IMR-90 (cell line): ENCODE results near the gene NDUFAF4. TPM values are rescaled to one million over a fixed set of nuclear protein-coding genes. Genes with fewer than 3 reads are reported as not detected.

ENCODE experiments used
- ATAC-seq: fragments of 200-7000 bp; cut with Tn5 transposase; 2 replicates; pipeline ENCODE4 v1.9.1; 2020; ENCODE audit warnings: low read depth, mild to moderate bottlenecking, moderate library complexity
- BruUV-seq: library from RNA; stranded (reverse); fragments of 400-500 nt; replicated peaks from 2 replicates; lab custom pipeline; 2021; lab: Mats Ljungman, UMichigan
- CTCF ChIA-PET: fragments of 300-600 bp; formaldehyde crosslinking; extraction: SDS; loops from one replicate; lab custom pipeline; 2021; ENCODE audit warnings: antibody characterized with exemption; lab: Yijun Ruan, JAX
- POLR2A ChIA-PET: fragments of 300-600 bp; sonication (Branson Sonifier 250); formaldehyde crosslinking; loops from one replicate; lab custom pipeline; 2022; ENCODE audit warnings: antibody characterized with exemption; ENCODE audit not compliant: unreplicated experiment; lab: Charles Lee
- DNase-seq: peaks from one replicate; pipeline ENCODE4 v3.0.0; 2013
- H2AFZ ChIP-seq: replicated peaks from 2 replicates; pipeline ENCODE3; 2013; ENCODE audit warnings: low read length, mild to moderate bottlenecking; ENCODE audit not compliant: poor library complexity
- H2AK5ac ChIP-seq: 2 replicates; pipeline ENCODE4 v1.6.1; 2013; ENCODE audit warnings: low read depth, low read length, inconsistent platforms
- H2AK9ac ChIP-seq: replicated peaks from 2 replicates; pipeline ENCODE3; 2013; ENCODE audit warnings: mild to moderate bottlenecking, low read depth, low read length, moderate library complexity; ENCODE audit not compliant: poor library complexity
- H2BK120ac ChIP-seq: 2 replicates; pipeline ENCODE4 v1.6.1; 2013; ENCODE audit warnings: low read depth, low read length, inconsistent platforms
- H2BK15ac ChIP-seq: 3 replicates; pipeline ENCODE4 v1.6.1; 2013; ENCODE audit warnings: low read depth, low read length, inconsistent platforms
- H2BK20ac ChIP-seq: 2 replicates; pipeline ENCODE4 v1.6.1; 2013; ENCODE audit warnings: low read depth, mild to moderate bottlenecking, inconsistent platforms, low read length, moderate library complexity
- H2BK5ac ChIP-seq: 2 replicates; pipeline ENCODE4 v1.6.1; 2013; ENCODE audit warnings: mild to moderate bottlenecking, low read depth, low read length, inconsistent platforms; ENCODE audit not compliant: poor library complexity, severe bottlenecking
- H3K14ac ChIP-seq: replicated peaks from 2 replicates; pipeline ENCODE4 v1.6.1; 2013; ENCODE audit warnings: low read depth, low read length, inconsistent platforms
- H3K18ac ChIP-seq: 2 replicates; pipeline ENCODE4 v1.6.1; 2013; ENCODE audit warnings: low read depth, low read length, control low read depth
- H3K23ac ChIP-seq: 2 replicates; pipeline ENCODE4 v1.6.1; 2013; ENCODE audit warnings: low read depth, low read length, inconsistent platforms
- H3K27ac ChIP-seq: 2 replicates; pipeline ENCODE4 v1.5.1; 2013; ENCODE audit warnings: mild to moderate bottlenecking, control low read depth, low read length; ENCODE audit not compliant: insufficient read depth
- H3K27me3 ChIP-seq: 2 replicates; pipeline ENCODE4 v1.6.1; 2013; ENCODE audit warnings: low read length; ENCODE audit not compliant: control insufficient read depth, insufficient read depth
- H3K36me3 ChIP-seq: 2 replicates; pipeline ENCODE4 v1.6.1; 2013; ENCODE audit warnings: low read length, mixed read lengths; ENCODE audit not compliant: control insufficient read depth, insufficient read depth
- H3K4ac ChIP-seq: 2 replicates; pipeline ENCODE4 v1.6.1; 2013; ENCODE audit warnings: low read depth, low read length, inconsistent platforms
- H3K4me1 ChIP-seq: 2 replicates; pipeline ENCODE4 v1.6.1; 2013; ENCODE audit warnings: low read length, mixed read lengths; ENCODE audit not compliant: control insufficient read depth, insufficient read depth
- H3K4me2 ChIP-seq: 2 replicates; pipeline ENCODE4 v1.6.1; 2013; ENCODE audit warnings: low read depth, mild to moderate bottlenecking, control low read depth, low read length, moderate library complexity
- H3K4me3 ChIP-seq: 2 replicates; pipeline ENCODE4 v1.5.1; 2013; ENCODE audit warnings: low read depth, mild to moderate bottlenecking, control low read depth, low read length, moderate library complexity; ENCODE audit not compliant: insufficient read depth
- H3K56ac ChIP-seq: 2 replicates; pipeline ENCODE4 v1.6.1; 2013; ENCODE audit warnings: low read length, inconsistent platforms; ENCODE audit not compliant: insufficient read depth; ENCODE audit errors: extremely low read depth
- H3K79me1 ChIP-seq, 2 experiments: 2 replicates each; pipeline ENCODE4 v1.6.1; 2013; ENCODE audit warnings: low read length in 2 of 2, inconsistent platforms in 1 of 2, low read depth in 1 of 2
- H3K9ac ChIP-seq: 2 replicates; pipeline ENCODE4 v1.6.1; 2013; ENCODE audit warnings: low read depth, low read length, control low read depth
- H3K9me1 ChIP-seq: 2 replicates; pipeline ENCODE4 v1.6.1; 2013; ENCODE audit warnings: low read length, inconsistent platforms; ENCODE audit not compliant: insufficient read depth
- H3K9me3 ChIP-seq: 2 replicates; pipeline ENCODE4 v1.6.1; 2013; ENCODE audit warnings: low read length; ENCODE audit not compliant: control insufficient read depth, insufficient read depth
- H4K20me1 ChIP-seq: 2 replicates; pipeline ENCODE4 v1.6.1; 2013; ENCODE audit warnings: low read length, inconsistent platforms; ENCODE audit not compliant: insufficient read depth
- H4K5ac ChIP-seq: 2 replicates; pipeline ENCODE4 v1.6.1; 2013; ENCODE audit warnings: mild to moderate bottlenecking, low read depth, low read length, control low read depth
- H4K8ac ChIP-seq, 2 experiments: 2 replicates each; pipeline ENCODE4 v1.6.1; 2013; ENCODE audit warnings: low read depth in 2 of 2, low read length in 2 of 2, control low read depth in 1 of 2, inconsistent platforms in 1 of 2
- H4K91ac ChIP-seq: 2 replicates; pipeline ENCODE4 v1.6.1; 2013; ENCODE audit warnings: low read depth, low read length, inconsistent platforms; ENCODE audit not compliant: insufficient read depth
- BHLHE40 ChIP-seq: fragments of 150-350 bp; IDR thresholded peaks from 2 replicates; pipeline ENCODE4 v1.6.1; 2016; ENCODE audit warnings: mild to moderate bottlenecking, low read depth, low read length
- CEBPB ChIP-seq: IDR thresholded peaks from 2 replicates; pipeline ENCODE4 v1.6.1; 2012; ENCODE audit warnings: low read depth, low read length, improper control_type of control experiment
- CHD1 ChIP-seq: IDR thresholded peaks from 2 replicates; pipeline ENCODE4 v1.6.1; 2012; ENCODE audit warnings: low read depth, low read length, improper control_type of control experiment
- CTCF ChIP-seq: conservative IDR thresholded peaks from 2 replicates; pipeline ENCODE4 v1.5.1; 2012; ENCODE audit warnings: mild to moderate bottlenecking, low read depth, low read length, improper control_type of control experiment
- MAFK ChIP-seq: IDR thresholded peaks from 2 replicates; pipeline ENCODE4 v1.6.1; 2012; ENCODE audit warnings: low read depth, low read length, improper control_type of control experiment
- MAZ ChIP-seq: IDR thresholded peaks from 2 replicates; pipeline ENCODE4 v1.6.1; 2012; ENCODE audit warnings: low read depth, mild to moderate bottlenecking, low read length, improper control_type of control experiment, moderate library complexity, borderline replicate concordance
- MXI1 ChIP-seq: IDR thresholded peaks from 2 replicates; pipeline ENCODE4 v1.6.1; 2012; ENCODE audit warnings: low read depth, mild to moderate bottlenecking, low read length, moderate library complexity, borderline replicate concordance
- NFE2L2 ChIP-seq: fragments of 150-350 bp; IDR thresholded peaks from 2 replicates; pipeline ENCODE4 v1.6.1; 2016; ENCODE audit warnings: low read depth, mild to moderate bottlenecking, low read length
- POLR2A ChIP-seq: IDR thresholded peaks from 2 replicates; pipeline ENCODE4 v1.6.1; 2012; ENCODE audit warnings: mild to moderate bottlenecking, low read depth, low read length
- RAD21 ChIP-seq: IDR thresholded peaks from 2 replicates; pipeline ENCODE4 v1.6.1; 2012; ENCODE audit warnings: low read length, improper control_type of control experiment
- RCOR1 ChIP-seq: IDR thresholded peaks from 2 replicates; pipeline ENCODE4 v1.6.1; 2012; ENCODE audit warnings: mild to moderate bottlenecking, low read length, improper control_type of control experiment; ENCODE audit not compliant: insufficient replicate concordance
- RFX5 ChIP-seq: IDR thresholded peaks from 2 replicates; pipeline ENCODE4 v1.8.0; 2012; ENCODE audit warnings: low read depth, mild to moderate bottlenecking, low read length, moderate library complexity
- SMC3 ChIP-seq: fragments of 150-350 bp; IDR thresholded peaks from 2 replicates; pipeline ENCODE4 v1.6.1; 2016; ENCODE audit warnings: low read depth, mild to moderate bottlenecking, antibody characterized with exemption, low read length, moderate library complexity
- WGBS, 2 experiments: methylation state at CpG; one replicate each; pipeline versions ENCODE4 v1.1.5 to v1.1.7; 2013; ENCODE audit warnings: missing lambda C conversion rate in 2 of 2; ENCODE audit not compliant: insufficient read length in 1 of 2; ENCODE audit errors: extremely low coverage in 2 of 2; 5-methylcytosine and 5-hydroxymethylcytosine counted together
- dilution Hi-C: fragments of 300-500 bp; cut with HindIII; formaldehyde crosslinking; loops from one replicate; pipeline ENCODE4 v1.14.3; 2018; ENCODE audit warnings: low sequenced_read_pairs; ENCODE audit not compliant: unreplicated experiment
- in situ Hi-C: fragments of 300-500 bp; cut with MboI; formaldehyde crosslinking; loops from 3 replicates; pipeline ENCODE4 v1.14.3; 2019; ENCODE audit warnings: low sequenced_read_pairs, inconsistent platforms, mixed read lengths
- intact Hi-C: fragments of 100-400 bp; cut with micrococcal nuclease; formaldehyde crosslinking; loops from 2 replicates; pipeline ENCODE4 v1.10.0; 2022
- polyA plus RNA-seq, 3 experiments: library from polyadenylated mRNA; depleted of rRNA; stranded (reverse); fragments of >200 nt; gene quantifications; 2 replicates each; pipeline ENCODE4 v1.2.3, GENCODE V29; 2012; ENCODE audit warnings: low replicate concordance in 1 of 3
- total RNA-seq: library from RNA; depleted of rRNA; stranded (reverse); fragments of >200 nt; gene quantifications from 2 replicates; pipeline ENCODE4 v1.2.3, GENCODE V29; 2012
- TF ChIP-seq, protein P1 (sequence below): fragments of 150-350 bp; IDR thresholded peaks from 2 replicates; pipeline ENCODE4 v1.6.1; 2016; ENCODE audit warnings: low read depth, mild to moderate bottlenecking, low read length, moderate library complexity, borderline replicate concordance
- TF ChIP-seq, protein P2 (sequence below): fragments of 150-350 bp; IDR thresholded peaks from 2 replicates; pipeline ENCODE4 v1.6.1; 2017; ENCODE audit warnings: mild to moderate bottlenecking, antibody characterized with exemption, low read length, low read depth

The NDUFAF4 gene
- total and polyA plus RNA-seq, 2 of the 4 experiments (the other 2 are of a cell fraction): 6.3 to 13.4 TPM

DNA sequence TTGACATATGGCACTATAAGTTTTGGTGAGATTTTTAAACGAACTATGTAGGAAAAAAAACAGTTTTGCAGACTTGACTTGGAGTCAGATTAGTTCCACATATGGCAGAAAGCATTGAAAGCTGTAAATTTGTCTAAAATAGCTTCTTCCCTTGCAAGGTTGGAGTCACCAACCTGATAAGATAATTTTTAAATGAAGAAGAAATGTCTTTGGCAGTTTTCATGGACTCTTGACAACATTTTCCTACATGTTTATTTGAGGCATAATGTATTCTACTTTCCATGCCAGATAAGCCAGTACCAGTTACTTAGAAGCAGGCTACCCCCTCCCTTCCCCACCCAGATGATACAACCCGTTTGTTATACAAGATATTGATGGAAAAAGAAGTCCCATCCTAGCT lies 32.0 kb upstream of the NDUFAF4 start:
- Histone ChIP-seq H3K56ac (no peak overlapping the region), H3K36me3 (no peaks in the 10 kb centered on the region), H3K9ac (no peak overlapping the region), H2BK20ac (no peak overlapping the region), H4K20me1 (no peaks in the 10 kb centered on the region), H2AK9ac (no peak overlapping the region), H3K18ac (no peak overlapping the region), H3K4me3 (no peak overlapping the region), H3K79me1 (no peaks in the 10 kb centered on the region), H3K27ac (no peak overlapping the region), H3K9me3 (no peaks in the 10 kb centered on the region), H4K5ac (no peak overlapping the region), H3K4me1 (no peaks in the 10 kb centered on the region), H3K27me3 (peaks cover 13% of the 10 kb centered on the region), H2BK15ac (no peak overlapping the region), H3K4ac (no peak overlapping the region), H3K14ac (no peak overlapping the region), H2BK5ac (no peak overlapping the region), H3K4me2 (no peak overlapping the region), H2AK5ac (no peak overlapping the region), H2AFZ (no peak overlapping the region), H3K23ac (no peak overlapping the region), H3K9me1 (no peaks in the 10 kb centered on the region), H4K91ac (no peak overlapping the region), H2BK120ac (no peak overlapping the region), H4K8ac (no peak overlapping the region)
- WGBS, 2 experiments: 20% methylated on average over 1 of the region's 2 CpGs; no CpG with 5 or more reads in 1 of the 2 experiments
- CTCF ChIA-PET: interaction anchor here (1.9 kb wide), 1 partner anchor 10 kb away, joined by 4 read pairs; no protein-coding TSS in a partner anchor
- DNase-seq: no peak
- POLR2A ChIA-PET: no interaction called here
- intact Hi-C loops (no loop called here), in situ Hi-C loops (no loop called here), dilution Hi-C loops (no loop called here)
- TF ChIP-seq CTCF (no peak), CEBPB (no peak), MXI1 (no peak), CHD1 (no peak), RFX5 (no peak), RCOR1 (no peak), MAZ (no peak), BHLHE40 (no peak), POLR2A (no peak), RAD21 (no peak), SMC3 (no peak), NFE2L2 (no peak), MAFK (no peak)
- TF ChIP-seq, protein P1, sequence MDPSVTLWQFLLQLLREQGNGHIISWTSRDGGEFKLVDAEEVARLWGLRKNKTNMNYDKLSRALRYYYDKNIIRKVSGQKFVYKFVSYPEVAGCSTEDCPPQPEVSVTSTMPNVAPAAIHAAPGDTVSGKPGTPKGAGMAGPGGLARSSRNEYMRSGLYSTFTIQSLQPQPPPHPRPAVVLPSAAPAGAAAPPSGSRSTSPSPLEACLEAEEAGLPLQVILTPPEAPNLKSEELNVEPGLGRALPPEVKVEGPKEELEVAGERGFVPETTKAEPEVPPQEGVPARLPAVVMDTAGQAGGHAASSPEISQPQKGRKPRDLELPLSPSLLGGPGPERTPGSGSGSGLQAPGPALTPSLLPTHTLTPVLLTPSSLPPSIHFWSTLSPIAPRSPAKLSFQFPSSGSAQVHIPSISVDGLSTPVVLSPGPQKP: no peak
- TF ChIP-seq, protein P2, sequence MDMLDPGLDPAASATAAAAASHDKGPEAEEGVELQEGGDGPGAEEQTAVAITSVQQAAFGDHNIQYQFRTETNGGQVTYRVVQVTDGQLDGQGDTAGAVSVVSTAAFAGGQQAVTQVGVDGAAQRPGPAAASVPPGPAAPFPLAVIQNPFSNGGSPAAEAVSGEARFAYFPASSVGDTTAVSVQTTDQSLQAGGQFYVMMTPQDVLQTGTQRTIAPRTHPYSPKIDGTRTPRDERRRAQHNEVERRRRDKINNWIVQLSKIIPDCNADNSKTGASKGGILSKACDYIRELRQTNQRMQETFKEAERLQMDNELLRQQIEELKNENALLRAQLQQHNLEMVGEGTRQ: no peak
- ATAC-seq: no peak
- no TSS peak for BruUV-seq
